Measurements from ENCODE around the gene TEX2. TPM values are rescaled to one million over a fixed set of nuclear protein-coding genes. Genes with fewer than 3 reads are reported as not detected.
A peak's percentile ranks its signal among the peaks of the same experiment; 100 is the strongest.
"Not testable (repeated sequence)": the region's sequence is repeated elsewhere in the genome, so short reads cannot be mapped to it uniquely, and the experiment has no call there.

The TEX2 gene
- total RNA-seq, 2 donors from 2014 or later, result 40.7 to 54.8 TPM

DNA sequence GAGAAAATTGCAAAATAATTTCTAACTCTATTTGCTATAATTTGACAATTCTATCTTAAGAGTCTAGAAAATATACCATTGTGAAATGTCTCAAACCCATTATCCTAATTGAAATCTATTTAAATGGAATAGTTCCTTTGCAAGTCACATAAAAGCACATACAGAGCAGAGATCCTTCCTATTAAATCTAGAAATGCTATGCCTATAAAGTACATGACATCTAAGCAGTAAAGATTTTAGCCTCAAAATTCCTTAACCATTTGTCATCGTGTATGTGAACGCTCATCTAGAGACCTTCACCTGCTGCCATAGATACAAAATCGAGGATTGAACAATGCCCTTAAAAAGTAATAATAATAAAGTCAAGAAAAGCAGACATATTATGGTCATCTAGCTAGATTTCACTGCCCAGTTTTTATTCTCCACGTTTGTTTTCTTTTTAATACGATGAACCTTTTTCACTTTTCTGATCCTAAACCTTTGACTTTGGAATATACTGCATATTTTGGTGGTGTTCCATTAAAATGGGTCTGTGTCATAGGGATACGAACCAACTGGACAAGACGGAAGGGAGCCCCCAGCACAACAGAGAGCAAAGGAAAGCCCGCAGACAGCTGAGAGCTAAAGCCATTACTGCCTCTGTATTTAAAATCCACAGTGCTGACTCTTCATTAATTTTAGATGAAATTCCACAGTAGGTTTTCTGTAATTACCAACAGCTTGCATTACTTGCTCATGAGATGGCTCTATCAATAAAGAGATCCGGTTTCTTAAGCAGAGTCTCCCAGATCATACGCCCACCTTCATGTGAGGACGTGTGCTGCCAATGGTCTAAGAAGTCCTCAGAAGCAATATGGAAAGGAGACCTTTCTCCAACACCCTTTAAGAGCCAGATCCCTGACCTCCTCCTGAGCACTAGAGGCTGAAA lies 17.6 kb downstream of the TEX2 start:
- intact Hi-C loops (cut with DNase I), result no loop called here

DNA sequence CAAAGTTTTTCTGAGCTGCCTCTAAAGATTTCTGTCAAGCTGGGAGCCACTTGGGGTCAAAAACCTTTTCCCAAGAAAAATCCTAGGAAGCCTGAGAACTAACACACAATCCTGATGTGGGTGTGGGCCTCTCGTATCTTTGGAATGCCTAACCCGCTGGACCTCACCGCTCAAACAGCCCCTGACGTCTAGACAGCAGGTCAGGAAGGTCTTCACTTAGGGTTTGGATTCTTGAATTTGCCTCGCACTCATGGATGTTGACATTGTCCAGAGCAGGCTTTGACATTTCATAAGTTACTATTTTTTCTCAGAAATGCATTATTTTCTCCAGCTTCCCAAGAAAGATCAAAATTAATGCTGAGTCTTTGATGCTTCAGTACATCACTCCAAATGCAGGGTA lies 18.9 kb downstream of the TEX2 start:
- ATAC-seq (no peak), DNase-seq (no peak)
- intact Hi-C loops (cut with DNase I), result no loop called here

More for the DNA sequence above, 17.6 kb downstream of the TEX2 start:
- ATAC-seq, result no peak
- no peak for DNase-seq

DNA sequence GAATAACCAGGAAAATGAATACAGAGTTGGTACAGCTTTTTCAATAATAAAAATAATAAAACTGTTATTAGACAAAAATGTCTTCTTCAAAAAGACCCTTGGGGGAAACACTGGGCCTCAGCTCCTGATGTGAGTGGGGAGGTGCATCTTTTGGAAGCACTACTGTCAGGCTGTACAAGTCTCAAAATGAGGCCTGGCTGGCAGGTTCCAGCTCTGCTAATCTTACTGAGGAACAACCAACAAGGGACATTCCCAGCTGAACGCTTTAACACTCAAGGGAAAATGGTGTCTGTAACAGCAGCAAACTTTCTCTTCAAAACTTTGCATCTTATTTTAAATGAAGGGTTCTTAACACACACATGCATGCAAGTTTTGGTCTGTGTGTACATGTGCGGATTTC lies 19.7 kb downstream of the TEX2 start:
- DNase-seq, result no peak
- ATAC-seq, result no peak
- intact Hi-C loops (cut with DNase I), result no loop called here

DNA sequence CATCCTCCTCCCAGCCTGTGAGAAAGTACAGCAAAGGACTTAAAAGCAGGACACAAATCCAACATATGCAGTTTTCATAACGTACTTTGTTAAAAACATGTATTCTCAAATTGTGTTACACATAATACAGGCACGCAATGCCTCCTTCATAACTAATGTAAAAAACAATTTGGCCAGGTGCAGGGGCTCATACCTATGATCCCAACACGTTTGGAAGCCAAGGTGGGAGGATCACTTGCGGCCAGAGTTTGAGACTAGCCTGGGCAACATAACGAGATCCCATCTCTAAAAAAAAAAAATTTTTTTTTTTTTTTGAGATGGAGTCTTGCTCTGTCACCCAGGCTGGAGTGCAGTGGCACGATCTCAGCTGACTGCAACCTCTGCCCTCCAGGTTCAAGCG lies 20.4 kb downstream of the TEX2 start:
- no peak for ATAC-seq
- intact Hi-C loops (cut with DNase I), result no loop called here
- no peak for DNase-seq

DNA sequence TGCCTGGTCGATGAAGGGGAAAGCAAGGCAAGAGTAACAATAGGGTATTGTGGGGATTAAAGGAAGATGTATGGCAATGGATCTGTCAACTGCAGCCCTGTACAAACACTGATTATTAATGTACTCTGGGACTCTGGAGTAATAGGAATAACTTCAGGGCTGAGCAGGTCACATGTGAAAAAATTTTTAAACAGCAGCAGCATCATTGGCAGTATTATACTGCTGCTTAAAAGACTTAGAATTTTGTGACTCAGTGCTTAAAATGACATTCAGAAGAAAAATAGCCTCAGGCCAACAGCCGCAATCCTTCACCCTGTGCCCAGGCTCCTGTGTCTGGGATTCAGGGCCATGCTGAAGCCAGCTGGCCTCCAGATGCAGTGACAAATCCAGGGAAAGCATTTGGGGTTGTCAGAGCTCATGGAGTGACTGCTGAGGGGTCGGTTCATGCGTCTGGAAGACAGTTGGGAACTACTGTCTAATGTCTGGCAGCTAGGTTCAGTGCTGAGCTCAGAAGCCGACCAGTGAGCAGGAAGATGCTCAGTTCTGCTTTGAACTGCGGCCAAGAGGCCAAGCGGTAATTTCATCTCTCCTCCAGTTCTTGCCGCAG lies 22.2 kb downstream of the TEX2 start:
- ATAC-seq (peak; percentile 78 to 85), DNase-seq (peak; percentile 60)
- intact Hi-C loops (cut with DNase I), result no loop called here

DNA sequence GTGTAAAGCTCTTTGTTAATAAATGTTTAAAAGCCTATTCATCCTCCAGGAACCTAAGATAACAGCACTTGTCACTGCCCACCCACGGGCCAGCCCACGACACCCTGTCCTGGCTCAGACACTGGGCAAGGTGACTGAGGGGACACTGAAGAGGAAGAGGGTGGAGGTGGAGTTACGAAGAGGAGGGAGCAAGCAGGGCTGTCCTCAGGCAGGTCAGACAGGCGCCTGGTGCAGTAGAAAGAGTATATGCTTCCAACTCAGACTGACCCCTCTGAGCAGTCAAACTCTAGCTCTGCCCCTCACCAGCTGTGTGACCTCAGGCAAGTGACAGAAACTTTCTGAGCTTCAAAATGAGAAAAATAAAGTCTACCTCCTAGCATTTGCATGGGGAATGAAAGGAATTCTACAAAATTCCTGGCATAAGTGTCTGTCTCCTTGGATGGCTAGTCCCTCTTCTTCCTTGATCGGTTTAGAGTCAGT lies 22.8 kb downstream of the TEX2 start:
- intact Hi-C loops (cut with DNase I), result no loop called here
- DNase-seq (peak; percentile 38), ATAC-seq (peak; percentile 60 to 80)

DNA sequence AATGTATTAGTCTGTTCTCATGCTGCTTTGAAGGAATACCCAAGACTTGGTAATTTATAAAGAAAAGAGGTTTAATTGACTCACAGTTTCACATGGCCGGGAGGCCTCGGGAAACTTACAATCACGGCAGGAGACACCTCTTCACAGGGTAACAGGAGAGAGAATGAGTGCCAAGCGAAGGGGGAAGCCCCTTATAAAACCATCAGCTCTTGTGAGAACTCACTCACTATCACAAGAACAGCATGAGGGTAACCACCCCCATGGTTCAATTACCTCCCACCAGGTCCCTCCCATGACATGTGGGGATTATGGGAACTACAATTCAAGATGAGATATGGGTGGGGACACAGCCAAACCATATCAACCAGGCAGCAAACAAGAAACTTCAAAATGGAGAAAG lies 24.6 kb downstream of the TEX2 start:
- ATAC-seq; DNase-seq; intact Hi-C loops (cut with DNase I): not testable (repeated sequence)

DNA sequence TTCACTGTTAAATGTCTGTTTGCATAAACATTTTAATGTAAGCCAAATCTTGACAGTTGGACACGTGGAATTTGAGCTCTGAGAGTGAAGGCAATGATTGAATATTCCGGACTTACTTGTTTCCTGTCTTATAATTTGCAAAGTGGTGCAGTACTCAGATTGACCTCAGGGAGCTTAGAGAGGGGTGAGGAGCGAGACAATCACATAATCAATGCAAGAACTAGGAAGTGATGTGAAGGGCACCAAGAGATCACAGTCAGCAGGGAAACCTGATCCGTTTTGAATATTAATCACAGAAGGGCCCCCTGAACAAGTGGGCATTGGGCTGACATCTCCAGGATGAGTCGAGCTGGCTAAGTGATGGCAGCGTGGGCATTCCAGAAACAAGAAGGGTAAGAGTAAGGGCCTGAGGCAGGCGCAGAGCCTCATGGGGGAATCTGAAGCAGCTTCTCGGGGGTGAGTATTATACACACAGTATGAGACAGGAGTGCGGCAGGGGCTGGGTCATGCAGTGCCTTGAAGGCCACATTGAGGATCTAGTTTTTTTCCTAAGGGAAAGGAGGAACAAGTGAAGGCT lies 26.1 kb downstream of the TEX2 start:
- ATAC-seq (no peak), DNase-seq (no peak)
- intact Hi-C loops (cut with DNase I), result no loop called here

DNA sequence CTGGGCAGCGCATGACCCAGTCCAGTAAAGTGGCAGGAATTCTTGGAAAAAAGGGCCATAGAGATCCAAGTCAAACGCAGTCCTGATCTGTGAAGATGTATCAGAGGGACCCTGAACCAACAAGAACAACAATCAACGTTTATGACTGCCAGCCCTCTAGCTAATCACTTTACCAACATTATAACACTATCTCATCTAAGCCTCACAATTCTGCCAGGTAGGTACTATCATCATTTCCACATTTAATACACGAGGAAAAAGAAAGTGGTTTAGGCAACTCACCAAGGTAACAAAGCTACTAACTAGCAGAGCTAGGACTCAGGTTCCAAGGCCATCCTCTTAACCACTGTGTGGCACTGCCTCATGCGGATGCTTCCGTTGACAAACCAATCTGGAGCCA lies 28.1 kb downstream of the TEX2 start:
- intact Hi-C loops (cut with DNase I), result no loop called here
- DNase-seq (no peak), ATAC-seq (no peak)

DNA sequence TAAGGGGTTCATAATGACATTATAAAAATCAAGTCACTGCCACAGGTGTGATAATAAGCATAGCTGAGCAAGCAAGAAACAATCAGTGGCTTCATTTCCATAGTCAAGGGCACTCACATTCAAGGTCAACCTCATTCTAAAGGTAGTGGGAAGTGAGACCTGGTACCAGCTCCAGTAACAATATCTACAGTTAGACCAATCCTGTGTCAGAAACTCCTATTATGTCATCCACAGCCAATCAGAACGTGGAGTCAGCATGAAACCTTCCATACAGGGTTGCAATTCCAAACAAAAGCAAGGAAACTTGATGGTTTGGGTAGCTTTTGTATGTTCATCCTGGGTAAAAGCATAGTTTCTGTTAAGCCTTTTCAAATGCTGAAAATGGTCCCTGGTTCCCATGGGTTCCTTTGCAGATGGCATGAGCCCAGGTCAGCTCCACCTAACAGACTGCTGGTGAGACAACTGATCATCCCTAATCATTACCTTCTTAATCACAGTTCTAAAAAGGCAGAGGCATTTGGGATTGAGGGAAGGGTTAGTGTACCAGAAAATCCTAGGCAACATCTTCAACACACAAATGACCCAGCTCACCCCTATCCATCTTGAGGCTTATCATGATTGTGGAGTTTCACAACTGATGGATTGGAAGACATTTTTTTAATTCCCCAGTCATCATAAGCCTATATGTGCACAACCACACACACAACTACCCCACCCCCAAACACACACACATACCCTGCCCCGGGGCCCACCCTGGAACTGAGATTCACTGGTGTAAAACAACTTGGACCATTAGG lies 30.4 kb downstream of the TEX2 start:
- intact Hi-C loops (cut with DNase I), result no loop called here
- no peak for DNase-seq
- ATAC-seq, result no peak

DNA sequence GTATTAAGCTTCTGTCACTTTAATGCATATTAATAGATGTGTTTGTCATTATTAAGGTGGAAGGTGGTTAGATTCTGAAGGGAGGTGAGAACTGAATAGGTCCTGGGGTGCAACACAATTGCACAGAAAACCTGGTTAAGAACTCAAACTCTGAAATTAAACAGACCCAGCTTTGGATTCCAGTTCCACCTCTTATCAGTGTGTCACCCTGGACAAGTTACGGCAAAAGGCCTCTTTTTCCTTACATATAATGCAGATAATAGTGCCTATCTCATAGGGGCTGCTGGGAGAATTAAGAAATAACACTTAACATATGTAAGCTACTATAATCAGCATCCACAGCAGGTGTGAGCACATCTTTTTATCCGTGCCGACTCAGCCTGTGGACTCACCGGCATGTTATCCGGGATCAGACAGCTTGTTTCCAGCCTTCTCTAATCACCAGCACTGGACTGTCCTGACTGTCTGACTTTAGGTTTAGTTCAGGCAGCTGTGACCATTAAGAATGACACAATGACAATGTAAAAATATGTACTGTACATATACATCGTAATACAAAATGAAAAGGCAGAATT lies 31.4 kb downstream of the TEX2 start:
- no peak for ATAC-seq
- intact Hi-C loops (cut with DNase I), result no loop called here
- no peak for DNase-seq

DNA sequence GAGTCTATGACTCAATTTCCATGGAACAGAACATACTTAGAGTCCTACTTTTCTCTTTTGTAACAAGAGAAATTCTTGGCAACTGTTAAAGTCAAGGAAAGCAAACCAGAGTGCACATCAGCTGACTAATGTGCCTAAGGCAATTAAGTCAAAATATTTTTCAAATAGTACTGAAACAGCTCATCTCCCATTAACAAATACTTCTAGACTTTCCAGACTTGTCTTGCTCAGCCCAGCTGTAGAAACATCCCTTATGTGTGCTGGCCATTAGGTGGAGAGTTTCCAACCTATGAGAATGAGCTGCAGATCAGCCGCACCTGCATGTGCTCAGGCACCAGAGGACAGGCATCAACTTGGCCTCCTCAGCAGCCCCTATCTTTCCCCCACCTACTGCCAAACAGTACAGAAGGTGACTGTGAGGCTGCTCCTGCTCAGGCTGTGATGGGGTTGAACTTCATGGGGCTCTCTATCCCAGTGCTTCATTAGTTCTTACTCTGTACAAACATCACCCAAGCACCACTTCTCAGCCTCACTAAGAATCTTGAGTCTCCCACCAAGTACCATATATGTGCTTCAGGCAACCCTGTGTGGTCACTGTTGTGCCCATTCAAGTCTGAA lies 32.2 kb downstream of the TEX2 start:
- DNase-seq (no peak), ATAC-seq (peak; percentile 72 to 91)
- intact Hi-C loops (cut with DNase I), result no loop called here

DNA sequence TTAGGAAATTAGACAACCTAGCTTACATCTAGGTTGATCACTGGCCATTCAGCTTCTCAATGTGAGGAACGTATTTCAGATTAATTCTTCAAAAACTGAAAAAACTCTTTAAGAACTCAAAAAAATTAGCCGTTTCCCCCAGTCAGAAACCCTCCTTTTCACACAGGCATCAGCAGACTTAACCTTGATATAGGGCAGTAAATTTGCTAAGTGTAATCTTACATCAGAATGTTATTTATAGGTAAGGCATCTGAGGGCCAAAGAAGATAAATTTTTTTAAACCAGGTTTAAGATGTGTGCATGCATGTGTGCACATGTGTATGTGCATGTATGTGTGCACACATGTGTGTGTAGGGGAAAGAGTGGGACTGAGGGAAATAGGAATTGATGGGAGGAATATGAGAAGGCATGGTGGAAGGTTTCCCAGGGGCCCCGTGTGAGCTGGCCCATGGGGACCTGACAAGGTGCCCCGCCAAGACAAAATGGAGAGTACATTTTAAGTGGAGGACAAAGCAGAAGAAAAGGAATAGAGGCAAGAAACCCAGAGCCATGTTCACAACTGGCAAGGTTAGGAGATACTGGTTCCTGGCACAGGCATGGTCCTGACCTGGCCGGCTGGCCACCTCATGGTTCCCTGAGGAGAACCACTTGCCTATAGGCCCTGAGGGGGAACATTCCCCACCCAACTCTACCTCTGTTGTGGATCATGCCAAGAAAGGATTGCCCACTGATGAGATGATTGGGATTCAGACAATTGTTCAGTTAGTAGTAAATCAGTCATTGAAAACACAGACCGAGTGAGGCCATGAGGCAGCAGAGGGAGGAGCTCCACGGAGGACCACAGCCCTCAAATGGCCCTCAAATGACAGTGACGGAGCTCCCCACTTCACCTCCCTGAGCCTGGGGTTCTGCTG lies 33.0 kb downstream of the TEX2 start:
- peak in 1 of 2 donors; percentile 10 for ATAC-seq
- DNase-seq, result no peak
- intact Hi-C loops (cut with DNase I), result no loop called here

DNA sequence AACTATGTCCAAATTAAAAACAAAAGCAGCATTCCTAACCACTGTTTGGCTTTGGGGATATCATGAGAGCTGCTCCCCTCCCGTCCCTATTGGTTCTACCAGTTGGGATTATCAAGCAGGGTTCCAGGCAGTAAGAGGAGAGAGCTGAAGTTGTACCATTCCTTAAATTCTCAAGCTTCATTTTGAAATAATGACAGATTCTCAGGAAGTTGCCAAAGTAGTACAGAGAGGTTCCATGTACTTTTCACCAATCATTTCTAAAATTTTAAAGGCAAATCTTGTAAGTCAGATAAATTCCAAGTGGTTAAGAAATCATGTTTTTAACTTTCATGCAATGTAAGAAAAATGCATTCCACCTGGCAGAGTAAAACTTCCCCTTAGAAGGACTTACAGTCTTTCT lies 36.9 kb downstream of the TEX2 start:
- DNase-seq (no peak), ATAC-seq (no peak)
- intact Hi-C loops (cut with DNase I), result no loop called here

DNA sequence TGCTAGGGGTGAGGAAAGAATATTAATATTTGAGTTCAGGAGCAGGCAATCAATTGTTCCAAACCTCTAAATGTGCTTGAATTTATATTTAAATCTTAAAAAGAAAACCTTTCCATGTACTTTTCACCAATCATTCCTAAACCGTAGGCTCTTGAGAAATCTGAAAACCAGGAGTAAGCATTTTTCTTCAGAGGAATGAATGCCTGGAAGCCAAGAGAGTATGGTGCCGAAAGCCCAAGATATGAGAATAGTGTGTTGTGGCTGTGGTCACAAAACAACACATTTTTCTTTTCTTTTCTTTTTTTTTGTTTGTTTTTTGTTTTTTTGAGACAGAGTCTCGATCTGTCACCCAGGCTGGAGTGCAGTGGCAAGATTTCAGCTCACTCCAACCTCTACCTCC lies 37.6 kb downstream of the TEX2 start:
- intact Hi-C loops (cut with DNase I), result no loop called here
- DNase-seq (no peak), ATAC-seq (peak in 1 of 2 donors; percentile 47)

DNA sequence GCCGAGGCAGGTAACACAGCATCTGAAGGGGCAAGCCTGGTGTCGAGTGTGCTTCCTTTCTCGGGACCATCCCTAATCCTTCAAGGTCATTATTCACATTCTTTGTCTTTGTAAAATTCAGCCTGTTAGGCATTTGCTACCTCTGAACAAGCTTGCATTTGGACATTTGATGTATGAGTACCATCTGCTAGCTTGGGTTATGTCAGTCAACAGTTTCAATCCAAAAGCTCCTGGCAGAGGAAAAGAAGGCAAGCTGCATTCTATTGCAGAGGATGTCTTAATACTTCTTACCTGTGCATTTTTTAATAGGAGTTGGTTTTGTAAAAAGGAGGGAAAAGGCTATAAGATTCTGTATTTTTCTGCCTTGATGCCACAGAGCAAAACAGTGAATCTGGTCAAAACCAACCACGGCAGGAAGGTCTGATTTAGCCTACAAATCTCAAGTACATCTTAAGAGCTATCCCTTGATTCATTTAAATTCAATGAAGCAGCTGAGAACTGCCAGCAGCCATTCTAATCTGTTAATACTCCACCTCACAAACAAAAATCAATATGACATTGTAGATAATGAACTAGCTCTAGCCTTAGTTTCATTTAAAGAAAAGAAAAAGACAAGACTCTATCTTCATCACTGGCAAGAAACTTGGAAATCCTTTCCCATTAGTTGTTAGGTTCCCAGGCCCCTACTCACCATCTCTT lies 39.0 kb downstream of the TEX2 start:
- no peak for DNase-seq
- no peak for ATAC-seq
- intact Hi-C loops (cut with DNase I), result no loop called here

DNA sequence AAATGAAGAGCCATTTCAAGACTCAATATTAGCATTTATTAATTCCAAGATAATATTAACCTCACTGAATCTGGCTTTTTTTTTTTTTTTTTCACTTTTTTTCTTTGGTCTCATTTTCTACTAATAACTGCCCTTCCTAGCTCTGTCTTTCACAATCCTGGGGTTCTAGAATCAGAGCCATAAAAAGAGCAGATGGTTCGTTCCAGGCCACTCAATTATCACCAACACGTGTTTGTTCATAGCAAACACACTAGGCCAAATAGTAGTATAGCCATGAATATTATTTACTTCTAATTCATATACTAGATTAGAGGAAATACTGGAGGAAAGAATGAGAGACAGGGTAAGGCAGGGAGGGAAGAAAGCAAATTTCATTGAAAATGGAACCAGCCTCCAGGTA lies 39.8 kb downstream of the TEX2 start:
- no peak for ATAC-seq
- no peak for DNase-seq
- intact Hi-C loops (cut with DNase I), result no loop called here
